ENCODE results near the gene CHST11.

Gene CHST11

GRCh38 chr12:104459368-104459909 lies 2.7 kb downstream of the CHST11 start:
- in situ Hi-C loops (cut with MboI; ENCODE audit: low sequenced_read_pairs) = no loop called here

GRCh38 chr12:104460041-104460719 lies 3.4 kb downstream of the CHST11 start:
- in situ Hi-C loops (cut with MboI; ENCODE audit: low sequenced_read_pairs) = no loop called here

- in situ Hi-C loops (cut with MboI; ENCODE audit: low sequenced_read_pairs) = no loop called here
Measured at GRCh38 chr12:104460973-104461698, 4.4 kb downstream of the CHST11 start.

GRCh38 chr12:104462325-104462724 lies 5.6 kb downstream of the CHST11 start:
- in situ Hi-C loops (cut with MboI; ENCODE audit: low sequenced_read_pairs) = no loop called here

GRCh38 chr12:104462931-104463339 lies 6.2 kb downstream of the CHST11 start:
- in situ Hi-C loops (cut with MboI; ENCODE audit: low sequenced_read_pairs) = no loop called here

- in situ Hi-C loops (cut with MboI; ENCODE audit: low sequenced_read_pairs) = no loop called here
Measured at GRCh38 chr12:104463368-104463767, 6.6 kb downstream of the CHST11 start.

- in situ Hi-C loops (cut with MboI; ENCODE audit: low sequenced_read_pairs) = no loop called here
Measured at GRCh38 chr12:104464899-104465298, 8.2 kb downstream of the CHST11 start.

- in situ Hi-C loops (cut with MboI; ENCODE audit: low sequenced_read_pairs) = no loop called here
Measured at GRCh38 chr12:104466709-104467345, 10.1 kb downstream of the CHST11 start.

- in situ Hi-C loops (cut with MboI; ENCODE audit: low sequenced_read_pairs) = no loop called here
Measured at GRCh38 chr12:104467346-104467837, 10.6 kb downstream of the CHST11 start.

- in situ Hi-C loops (cut with MboI; ENCODE audit: low sequenced_read_pairs) = no loop called here
Measured at GRCh38 chr12:104468371-104468770, 11.6 kb downstream of the CHST11 start.

- in situ Hi-C loops (cut with MboI; ENCODE audit: low sequenced_read_pairs) = no loop called here
Measured at GRCh38 chr12:104469066-104469465, 12.3 kb downstream of the CHST11 start.

- in situ Hi-C loops (cut with MboI; ENCODE audit: low sequenced_read_pairs) = no loop called here
Measured at GRCh38 chr12:104469523-104469922, 12.8 kb downstream of the CHST11 start.

GRCh38 chr12:104470521-104470920 lies 13.8 kb downstream of the CHST11 start:
- in situ Hi-C loops (cut with MboI; ENCODE audit: low sequenced_read_pairs) = no loop called here

GRCh38 chr12:104471336-104471735 lies 14.6 kb downstream of the CHST11 start:
- in situ Hi-C loops (cut with MboI; ENCODE audit: low sequenced_read_pairs) = no loop called here

GRCh38 chr12:104472748-104473147 lies 16.0 kb downstream of the CHST11 start:
- in situ Hi-C loops (cut with MboI; ENCODE audit: low sequenced_read_pairs) = no loop called here

GRCh38 chr12:104473374-104473983 lies 16.7 kb downstream of the CHST11 start:
- in situ Hi-C loops (cut with MboI; ENCODE audit: low sequenced_read_pairs) = no loop called here

GRCh38 chr12:104475271-104475670 lies 18.5 kb downstream of the CHST11 start:
- in situ Hi-C loops (cut with MboI; ENCODE audit: low sequenced_read_pairs) = no loop called here

- in situ Hi-C loops (cut with MboI; ENCODE audit: low sequenced_read_pairs) = no loop called here
Measured at GRCh38 chr12:104477510-104478390, 21.0 kb downstream of the CHST11 start.

GRCh38 chr12:104478396-104479122 lies 21.8 kb downstream of the CHST11 start:
- in situ Hi-C loops (cut with MboI; ENCODE audit: low sequenced_read_pairs) = no loop called here

All from hTERT RPE-1 (cell line).